Upper lobe of right lung (tissue), 1 donor: ENCODE data around the gene BECN2. TPM values are rescaled to one million over a fixed set of nuclear protein-coding genes. Genes with fewer than 3 reads are reported as not detected.
"Not testable (repeated sequence)": the region's sequence is repeated elsewhere in the genome, so short reads cannot be mapped to it uniquely, and the experiment has no call there.

ENCODE experiments used
- ATAC-seq: fragments of 200-7000 bp; cut with Tn5 transposase; one replicate; pipeline ENCODE4 v1.9.1; 2020; ENCODE audit warnings: mild to moderate bottlenecking, moderate library complexity
- DNase-seq: peaks from one replicate; pipeline ENCODE4 v3.0.0-alpha.2; 2020
- H3K27ac ChIP-seq: fragments of 200-600 bp; one replicate; pipeline ENCODE4 v1.8.0; 2022
- H3K27me3 ChIP-seq: fragments of 200-600 bp; one replicate; pipeline ENCODE4 v1.8.0; 2022; ENCODE audit warnings: mild to moderate bottlenecking
- H3K36me3 ChIP-seq: fragments of 200-600 bp; one replicate; pipeline ENCODE4 v1.8.0; 2022
- H3K4me1 ChIP-seq: fragments of 200-600 bp; one replicate; pipeline ENCODE4 v1.8.0; 2022
- H3K4me3 ChIP-seq: fragments of 200-600 bp; one replicate; pipeline ENCODE4 v1.8.0; 2022; ENCODE audit warnings: mild to moderate bottlenecking
- H3K9me3 ChIP-seq: fragments of 200-600 bp; one replicate; pipeline ENCODE4 v1.8.0; 2022
- intact Hi-C: fragments of 100-400 bp; cut with DNase I; formaldehyde crosslinking; loops from one replicate; pipeline ENCODE4 v1.11.0; 2022
- total RNA-seq: library from RNA; stranded (reverse); fragmentation: NEBNext Ultra II Directional; extraction: Animal tissue kit (Norgen Biotek cat#: 25700); gene quantifications from one replicate; pipeline ENCODE4 v1.2.1, GENCODE V29; 2021
- TF ChIP-seq, protein P1 (sequence below): fragments of 200-600 bp; IDR thresholded peaks from one replicate; pipeline ENCODE4 v1.8.0; 2022; ENCODE audit warnings: antibody characterized with exemption
- donor health status: DM: no; HTN: yes; CAD: no; lungs with severe emphysema.

Gene BECN2
- total RNA-seq, 1 donor from 2014 or later: not detected

DNA sequence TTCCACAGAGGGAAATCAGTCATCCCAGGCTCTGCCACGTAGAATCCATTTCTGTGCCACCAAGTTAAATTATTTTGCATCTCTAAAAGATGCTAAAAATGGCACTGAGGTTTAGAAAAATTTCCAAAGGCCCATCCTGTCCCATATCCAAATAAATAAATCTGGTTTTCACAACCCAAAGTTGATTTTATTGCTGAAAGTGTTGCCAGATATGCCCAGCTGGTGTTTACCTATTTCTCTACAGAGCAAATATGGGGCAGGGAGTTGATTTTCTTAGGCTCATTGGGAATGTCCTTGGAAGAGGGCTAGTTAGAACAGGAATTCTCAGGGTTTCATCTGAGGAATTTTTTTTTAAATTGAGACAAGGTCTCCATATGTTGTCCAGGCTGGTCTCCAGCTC, 22.4 kb downstream of the BECN2 start:
- Histone ChIP-seq H3K27ac (no peak overlapping the region), H3K4me3 (no peak overlapping the region), H3K27me3 (no peaks in the 10 kb centered on the region), H3K36me3 (no peaks in the 10 kb centered on the region), H3K9me3 (no peaks in the 10 kb centered on the region), H3K4me1 (no peaks in the 10 kb centered on the region)
- TF ChIP-seq, protein P1, sequence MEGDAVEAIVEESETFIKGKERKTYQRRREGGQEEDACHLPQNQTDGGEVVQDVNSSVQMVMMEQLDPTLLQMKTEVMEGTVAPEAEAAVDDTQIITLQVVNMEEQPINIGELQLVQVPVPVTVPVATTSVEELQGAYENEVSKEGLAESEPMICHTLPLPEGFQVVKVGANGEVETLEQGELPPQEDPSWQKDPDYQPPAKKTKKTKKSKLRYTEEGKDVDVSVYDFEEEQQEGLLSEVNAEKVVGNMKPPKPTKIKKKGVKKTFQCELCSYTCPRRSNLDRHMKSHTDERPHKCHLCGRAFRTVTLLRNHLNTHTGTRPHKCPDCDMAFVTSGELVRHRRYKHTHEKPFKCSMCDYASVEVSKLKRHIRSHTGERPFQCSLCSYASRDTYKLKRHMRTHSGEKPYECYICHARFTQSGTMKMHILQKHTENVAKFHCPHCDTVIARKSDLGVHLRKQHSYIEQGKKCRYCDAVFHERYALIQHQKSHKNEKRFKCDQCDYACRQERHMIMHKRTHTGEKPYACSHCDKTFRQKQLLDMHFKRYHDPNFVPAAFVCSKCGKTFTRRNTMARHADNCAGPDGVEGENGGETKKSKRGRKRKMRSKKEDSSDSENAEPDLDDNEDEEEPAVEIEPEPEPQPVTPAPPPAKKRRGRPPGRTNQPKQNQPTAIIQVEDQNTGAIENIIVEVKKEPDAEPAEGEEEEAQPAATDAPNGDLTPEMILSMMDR: no peak
- intact Hi-C loops: no loop called here
- DNase-seq (no peak), ATAC-seq (no peak)

DNA sequence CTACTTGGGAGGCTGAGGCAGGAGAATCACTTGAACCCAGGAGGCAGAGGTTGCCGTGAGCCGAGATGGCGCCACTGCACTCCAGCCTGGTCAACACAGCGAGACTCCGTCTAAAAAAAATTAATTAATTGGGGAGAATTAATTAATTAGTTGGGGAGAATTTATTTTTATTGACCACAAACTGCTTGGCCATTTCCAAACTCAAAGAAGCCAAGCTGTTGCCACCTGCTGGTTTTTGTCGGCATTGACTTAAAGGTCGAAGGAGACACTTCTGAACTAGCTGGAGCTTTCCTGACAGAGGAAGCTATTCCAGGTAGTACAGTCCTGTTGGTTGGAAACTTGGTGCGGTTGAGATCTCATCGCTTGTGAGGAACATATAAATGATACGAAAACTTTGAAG, 28.2 kb downstream of the BECN2 start:
- DNase-seq (no peak), ATAC-seq (no peak)
- TF ChIP-seq, protein P1: peak; percentile 48
- Histone ChIP-seq H3K27ac (no peak overlapping the region), H3K27me3 (no peaks in the 10 kb centered on the region), H3K4me3 (no peak overlapping the region), H3K9me3 (no peaks in the 10 kb centered on the region), H3K4me1 (no peaks in the 10 kb centered on the region), H3K36me3 (no peaks in the 10 kb centered on the region)
- intact Hi-C loops: no loop called here

DNA sequence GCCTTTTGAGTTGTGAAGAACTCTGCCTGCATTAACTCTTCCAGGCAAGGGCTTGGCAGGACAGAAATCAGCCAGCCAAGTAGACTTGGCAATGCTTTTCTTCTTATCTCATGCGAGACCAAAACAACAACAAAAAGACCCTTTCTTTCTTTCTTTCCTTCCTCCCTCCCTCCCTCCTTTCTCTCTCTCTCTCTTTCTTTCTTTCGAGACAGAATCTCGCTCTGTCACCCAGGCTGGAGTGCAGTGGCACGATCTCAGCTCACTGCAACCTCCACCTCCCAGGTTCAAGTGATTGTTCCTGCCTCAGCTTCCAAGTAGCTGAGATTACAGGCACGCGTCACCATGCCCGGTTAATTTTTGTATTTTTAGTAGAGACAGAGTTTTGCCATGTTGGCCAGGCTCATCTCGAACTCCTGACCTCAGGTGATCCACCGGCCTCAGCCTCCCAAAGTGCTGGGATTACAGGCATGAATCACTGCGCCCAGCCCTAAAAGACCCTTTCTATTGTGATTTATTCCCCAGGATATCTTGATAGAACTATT, 30.9 kb downstream of the BECN2 start:
- ATAC-seq, H3K27ac ChIP-seq, H3K27me3 ChIP-seq, intact Hi-C loops, H3K36me3 ChIP-seq, H3K9me3 ChIP-seq, H3K4me1 ChIP-seq, H3K4me3 ChIP-seq, DNase-seq: not testable (repeated sequence)

DNA sequence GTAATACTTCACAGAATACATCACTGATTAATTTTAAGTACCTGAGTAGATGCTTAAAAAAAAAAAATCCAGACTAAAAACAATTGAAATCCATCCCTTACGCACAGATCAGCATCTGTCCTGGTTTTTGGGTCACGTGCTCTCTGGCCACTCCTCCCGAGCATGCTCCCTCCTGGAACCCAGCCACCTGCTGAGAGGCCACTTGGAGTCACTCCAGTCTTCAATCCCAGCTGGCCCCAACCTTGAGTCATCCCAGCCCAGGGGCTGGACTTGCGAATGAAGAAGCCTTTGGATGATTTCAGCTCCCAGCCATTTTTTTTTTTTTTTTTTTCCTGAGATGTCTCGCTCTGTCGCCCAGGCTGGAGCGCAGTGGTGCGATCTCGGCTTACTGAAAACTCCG, 32.5 kb downstream of the BECN2 start:
- no peak overlapping the region for H3K4me3 ChIP-seq
- DNase-seq (peak; percentile 71), ATAC-seq (peak; percentile 68)
- no peaks in the 10 kb centered on the region for H3K4me1 ChIP-seq
- no peaks in the 10 kb centered on the region for H3K27me3 ChIP-seq
- intact Hi-C loops: no loop called here
- H3K27ac ChIP-seq: no peak overlapping the region
- H3K9me3 ChIP-seq: no peaks in the 10 kb centered on the region
- TF ChIP-seq, protein P1: no peak
- H3K36me3 ChIP-seq: no peaks in the 10 kb centered on the region

DNA sequence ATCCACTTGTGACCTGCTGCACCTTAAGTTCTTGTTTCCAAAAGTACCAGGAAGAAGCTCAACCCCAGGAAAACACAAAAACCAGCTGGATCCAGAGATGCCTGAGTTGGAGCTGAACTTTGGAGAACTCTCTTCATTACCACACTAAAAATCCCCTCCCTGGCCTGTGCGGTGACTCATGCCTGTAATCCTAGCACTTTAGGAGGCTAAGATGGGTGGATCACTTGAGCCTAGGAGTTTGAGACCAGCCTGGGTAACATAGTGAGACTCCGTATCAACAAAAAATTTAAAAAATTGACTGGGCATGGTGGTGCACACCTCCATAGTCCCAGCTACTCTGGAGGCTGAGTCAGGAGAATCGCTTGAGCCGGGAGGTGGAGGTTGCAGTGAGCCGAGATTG, 35.2 kb downstream of the BECN2 start:
- Histone ChIP-seq H3K27me3 (no peaks in the 10 kb centered on the region), H3K36me3 (no peaks in the 10 kb centered on the region), H3K27ac (no peak overlapping the region), H3K9me3 (no peaks in the 10 kb centered on the region), H3K4me3 (no peak overlapping the region), H3K4me1 (no peaks in the 10 kb centered on the region)
- ATAC-seq (no peak), DNase-seq (no peak)
- TF ChIP-seq, protein P1: no peak
- intact Hi-C loops: no loop called here

DNA sequence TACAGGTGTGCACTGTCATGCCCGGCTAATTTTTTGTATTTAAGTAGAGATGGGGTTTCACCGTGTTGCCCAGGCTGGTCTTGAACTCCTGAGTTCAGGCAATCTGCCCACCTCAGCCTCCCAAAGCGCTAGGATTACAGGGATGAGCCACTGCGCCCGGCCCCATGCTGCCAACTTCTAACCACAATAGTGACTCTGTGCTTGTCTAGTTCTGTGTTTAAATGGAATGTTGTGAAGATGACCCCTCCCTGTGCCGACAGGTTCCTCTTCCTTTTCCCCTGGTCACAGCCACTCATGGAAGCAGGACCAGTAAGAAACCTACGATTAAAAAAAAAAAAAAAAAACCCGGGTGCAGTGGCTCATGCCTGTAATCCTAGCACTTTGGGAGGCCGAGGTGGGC, 36.6 kb downstream of the BECN2 start:
- H3K4me3 ChIP-seq: no peak overlapping the region
- no peak overlapping the region for H3K27ac ChIP-seq
- H3K9me3 ChIP-seq: no peaks in the 10 kb centered on the region
- no peaks in the 10 kb centered on the region for H3K27me3 ChIP-seq
- H3K4me1 ChIP-seq: no peaks in the 10 kb centered on the region
- no peaks in the 10 kb centered on the region for H3K36me3 ChIP-seq
- intact Hi-C loops: no loop called here
- no peak for ATAC-seq
- TF ChIP-seq, protein P1: no peak
- DNase-seq: no peak
